Measurements from ENCODE around the gene TEAD4. TPM values are rescaled to one million over a fixed set of nuclear protein-coding genes. Genes with fewer than 3 reads are reported as not detected.
A peak's percentile ranks its signal among the peaks of the same experiment; 100 is the strongest.

TEAD4 gene
- total RNA-seq, 1 donor from 2014 or later: 10.8 TPM

DNA sequence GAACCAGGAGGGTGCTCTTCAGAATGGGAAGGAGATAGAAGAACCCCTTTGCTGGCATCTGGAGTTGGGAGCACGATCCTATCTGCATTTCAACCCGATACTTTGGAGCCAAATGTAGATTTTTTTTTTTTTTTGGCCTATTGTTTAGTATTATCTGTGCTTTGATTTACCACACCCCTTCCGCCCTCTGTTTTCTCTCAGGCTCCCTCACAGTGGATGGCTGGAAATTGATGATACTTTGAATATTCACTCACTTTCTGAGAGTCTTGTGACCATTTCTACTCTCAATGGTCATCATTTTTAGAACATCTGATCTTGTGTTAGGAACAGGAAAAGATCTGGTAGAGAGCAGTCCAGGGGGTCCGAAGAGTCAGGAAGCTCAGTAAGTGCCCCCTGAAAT lies 127.0 kb downstream of the TEAD4 start:
- Mint-ChIP-seq H3K27me3 (no peaks in the 10 kb centered on the region), H3K36me3 (peaks cover 44% of the 10 kb centered on the region), H3K4me3 (peak overlapping the region; percentile 39), H3K27ac (peak overlapping the region; percentile 66), H3K9me3 (no peaks in the 10 kb centered on the region), H3K4me1 (ENCODE audit: unreplicated experiment) (peaks cover 22% of the 10 kb centered on the region)
- TF ChIP-seq, protein P1, sequence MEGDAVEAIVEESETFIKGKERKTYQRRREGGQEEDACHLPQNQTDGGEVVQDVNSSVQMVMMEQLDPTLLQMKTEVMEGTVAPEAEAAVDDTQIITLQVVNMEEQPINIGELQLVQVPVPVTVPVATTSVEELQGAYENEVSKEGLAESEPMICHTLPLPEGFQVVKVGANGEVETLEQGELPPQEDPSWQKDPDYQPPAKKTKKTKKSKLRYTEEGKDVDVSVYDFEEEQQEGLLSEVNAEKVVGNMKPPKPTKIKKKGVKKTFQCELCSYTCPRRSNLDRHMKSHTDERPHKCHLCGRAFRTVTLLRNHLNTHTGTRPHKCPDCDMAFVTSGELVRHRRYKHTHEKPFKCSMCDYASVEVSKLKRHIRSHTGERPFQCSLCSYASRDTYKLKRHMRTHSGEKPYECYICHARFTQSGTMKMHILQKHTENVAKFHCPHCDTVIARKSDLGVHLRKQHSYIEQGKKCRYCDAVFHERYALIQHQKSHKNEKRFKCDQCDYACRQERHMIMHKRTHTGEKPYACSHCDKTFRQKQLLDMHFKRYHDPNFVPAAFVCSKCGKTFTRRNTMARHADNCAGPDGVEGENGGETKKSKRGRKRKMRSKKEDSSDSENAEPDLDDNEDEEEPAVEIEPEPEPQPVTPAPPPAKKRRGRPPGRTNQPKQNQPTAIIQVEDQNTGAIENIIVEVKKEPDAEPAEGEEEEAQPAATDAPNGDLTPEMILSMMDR (conservative IDR thresholded peaks at IDR 0.05): no peak
- no peak for DNase-seq (ENCODE audit: extremely low spot score, unreplicated experiment)

DNA sequence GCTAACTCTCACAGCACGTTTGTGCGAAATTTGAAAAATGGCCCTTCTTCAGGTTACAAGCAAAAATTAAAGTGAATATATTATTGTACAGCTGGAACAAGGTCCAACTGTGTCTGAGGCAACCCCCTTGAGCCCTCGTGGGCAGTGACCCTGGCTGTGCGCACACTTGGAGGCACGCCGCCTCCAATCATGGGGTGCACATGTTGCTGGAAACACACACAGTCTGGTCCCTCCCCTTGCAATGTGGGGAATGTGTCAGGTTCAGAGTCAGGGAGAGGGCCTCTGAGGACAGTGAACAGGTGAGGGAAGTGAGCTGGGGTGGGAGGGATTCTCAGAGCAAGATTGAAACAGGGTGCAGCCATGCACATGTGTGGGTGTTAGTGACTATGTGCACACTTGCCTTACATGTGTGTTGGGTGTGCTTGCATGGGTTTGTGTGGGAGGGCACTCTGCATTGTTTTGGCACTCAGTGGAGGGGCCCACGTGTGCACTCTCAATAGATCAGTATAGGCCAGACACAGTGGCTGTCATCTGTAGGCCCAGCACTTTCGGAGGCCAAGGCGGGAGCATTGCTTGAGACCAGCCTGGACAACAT lies 127.6 kb downstream of the TEAD4 start:
- TF ChIP-seq, protein P1 (conservative IDR thresholded peaks at IDR 0.05): no peak
- Mint-ChIP-seq H3K4me1 (ENCODE audit: unreplicated experiment) (peaks cover 28% of the 10 kb centered on the region), H3K4me3 (no peak overlapping the region), H3K9me3 (no peaks in the 10 kb centered on the region), H3K27me3 (no peaks in the 10 kb centered on the region), H3K27ac (no peak overlapping the region), H3K36me3 (peaks cover 37% of the 10 kb centered on the region)
- DNase-seq (ENCODE audit: extremely low spot score, unreplicated experiment): no peak

DNA sequence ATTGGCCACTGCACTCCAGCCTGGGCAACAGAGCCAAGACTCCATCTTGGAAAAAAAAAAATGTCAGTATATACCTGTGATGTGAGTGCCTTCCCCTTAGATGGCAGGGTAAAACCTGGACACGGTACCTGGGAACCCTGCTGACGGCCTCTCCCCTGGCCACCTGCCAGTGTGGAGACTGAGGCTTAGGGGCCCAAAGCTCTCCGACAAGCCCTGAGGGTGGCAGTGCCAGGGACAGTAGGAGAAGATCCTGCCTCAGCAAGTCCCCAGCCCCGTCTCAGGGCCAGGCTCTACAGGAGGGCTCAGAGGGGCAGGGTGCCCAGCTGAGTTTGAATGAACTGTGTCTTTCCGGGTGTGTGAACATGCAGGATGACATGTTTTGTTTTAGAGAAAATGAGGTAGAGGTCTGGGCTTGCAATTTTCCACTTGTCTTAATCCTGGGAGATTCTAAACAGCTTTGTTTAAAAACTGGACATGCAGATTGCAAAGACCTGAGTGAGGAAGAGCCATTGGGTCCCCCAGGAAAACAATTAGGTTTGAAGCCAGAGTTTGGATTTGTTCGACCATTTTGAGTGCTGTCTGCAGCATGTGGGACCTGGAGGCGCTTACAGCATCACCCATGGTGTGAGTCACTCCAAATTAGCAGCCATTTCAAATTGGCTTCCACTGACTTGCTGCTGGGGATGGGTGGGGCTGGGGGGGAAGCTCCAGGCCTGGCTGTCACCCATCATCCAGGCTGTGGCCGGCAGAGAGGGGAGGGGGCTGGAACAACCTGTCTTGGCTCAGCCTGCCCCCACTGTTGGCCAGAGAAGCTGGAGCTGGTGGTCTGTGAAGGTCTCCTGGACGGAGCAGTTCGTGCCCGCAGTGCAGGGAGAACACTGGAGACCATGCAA lies 128.8 kb downstream of the TEAD4 start:
- no peak overlapping the region for H3K4me3 Mint-ChIP-seq
- no peaks in the 10 kb centered on the region for H3K27me3 Mint-ChIP-seq
- H3K9me3 Mint-ChIP-seq: no peaks in the 10 kb centered on the region
- TF ChIP-seq, protein P1 (conservative IDR thresholded peaks at IDR 0.05): no peak
- no peak overlapping the region for H3K27ac Mint-ChIP-seq
- peaks cover 34% of the 10 kb centered on the region for H3K36me3 Mint-ChIP-seq
- H3K4me1 Mint-ChIP-seq (ENCODE audit: unreplicated experiment): peaks cover 24% of the 10 kb centered on the region
- DNase-seq (ENCODE audit: extremely low spot score, unreplicated experiment): no peak

DNA sequence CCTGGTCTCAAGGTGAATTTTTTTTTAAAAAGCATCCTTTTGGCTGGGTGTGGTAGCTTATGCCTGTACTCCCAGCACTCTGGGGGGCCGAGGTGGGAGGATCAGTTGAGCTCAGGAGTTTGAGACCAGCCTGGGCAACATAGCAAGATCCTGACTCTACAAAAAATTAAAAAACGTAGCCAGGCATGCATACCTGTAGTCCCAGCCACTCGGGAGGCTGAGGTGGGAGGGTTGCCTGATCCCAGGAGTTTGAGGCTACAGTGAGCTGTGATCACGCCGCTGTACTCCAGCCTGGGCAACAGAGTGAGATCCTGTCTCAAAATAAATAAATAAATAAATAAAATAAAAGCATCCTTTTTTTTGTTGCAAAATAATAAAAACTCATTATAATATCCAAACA lies 130.4 kb downstream of the TEAD4 start:
- Mint-ChIP-seq H3K4me1 (ENCODE audit: unreplicated experiment) (peaks cover 20% of the 10 kb centered on the region), H3K4me3 (no peak overlapping the region), H3K9me3 (no peaks in the 10 kb centered on the region)

More for the DNA sequence above, 130.4 kb downstream of the TEAD4 start:
- TF ChIP-seq, protein P1 (conservative IDR thresholded peaks at IDR 0.05): no peak
- no peak for DNase-seq (ENCODE audit: extremely low spot score, unreplicated experiment)
- no peak overlapping the region for H3K27ac Mint-ChIP-seq
- H3K27me3 Mint-ChIP-seq: no peaks in the 10 kb centered on the region
- peaks cover 27% of the 10 kb centered on the region for H3K36me3 Mint-ChIP-seq

Other genes with a start within 250 kb of the TEAD4 start
- gene FKBP4, start 164.4 kb upstream of the TEAD4 start, total RNA-seq (ENCODE audit: low replicate concordance): 127 and 283 TPM in 2 replicates
- gene ITFG2, start 146.7 kb upstream of the TEAD4 start, total RNA-seq (ENCODE audit: low replicate concordance): 41.8 and 85.8 TPM in 2 replicates
- 1.2 TPM in 1 of 2 replicates, not detected in the other for gene NRIP2, start 124.4 kb upstream of the TEAD4 start, total RNA-seq (ENCODE audit: low replicate concordance)
- gene TEX52, start 102.4 kb upstream of the TEAD4 start, total RNA-seq (ENCODE audit: low replicate concordance): not detected in 2 replicates
- gene FOXM1, start 82.2 kb upstream of the TEAD4 start, total RNA-seq (ENCODE audit: low replicate concordance): 53.9 and 68.6 TPM in 2 replicates
- gene RHNO1, start 82.2 kb upstream of the TEAD4 start, total RNA-seq (ENCODE audit: low replicate concordance): 46.8 and 51.7 TPM in 2 replicates
- gene TULP3, start 68.5 kb upstream of the TEAD4 start, total RNA-seq (ENCODE audit: low replicate concordance): 26.5 and 58.9 TPM in 2 replicates
- gene TSPAN9, start 118.0 kb downstream of the TEAD4 start, total RNA-seq (ENCODE audit: low replicate concordance): 30.7 and 31.7 TPM in 2 replicates